PC-9 (cell line): Measurements from ENCODE around the gene TGFBR3L. TPM values are rescaled to one million over a fixed set of nuclear protein-coding genes. Genes with fewer than 3 reads are reported as not detected.

Source experiments
- BruUV-seq: library from RNA; stranded (reverse); fragments of 400-500 nt; replicated peaks from 2 replicates; lab custom pipeline; 2021; lab: Mats Ljungman, UMichigan
- CTCF ChIA-PET: fragments of 300-600 bp; sonication (Branson Sonifier 250); formaldehyde crosslinking; loops from one replicate; lab custom pipeline; 2022; ENCODE audit warnings: antibody characterized with exemption; lab: Charles Lee
- POLR2A ChIA-PET: fragments of 300-600 bp; sonication (Branson Sonifier 250); formaldehyde crosslinking; loops from one replicate; lab custom pipeline; 2022; ENCODE audit warnings: antibody characterized with exemption; ENCODE audit not compliant: unreplicated experiment; lab: Charles Lee
- DNase-seq, 2 experiments: peaks; one replicate each; pipeline versions ENCODE4 v3.0.0 to v3.0.0-alpha.2; 2015 to 2022; ENCODE audit warnings: mixed read lengths in 1 of 2
- H2AFZ ChIP-seq: fragments of 200-600 bp; sonication (generic); 2 replicates; pipeline ENCODE4 v1.8.1; 2017; ENCODE audit warnings: antibody characterized with exemption
- H3F3A ChIP-seq: fragments of 200-600 bp; sonication (generic); 2 replicates; pipeline ENCODE4 v1.8.1; 2017; ENCODE audit warnings: antibody characterized with exemption, mild to moderate bottlenecking, low read depth; ENCODE audit not compliant: insufficient read depth
- H3K27ac ChIP-seq: fragments of 200-600 bp; sonication (generic); 2 replicates; pipeline ENCODE4 v1.6.1; 2016; ENCODE audit warnings: mixed run types
- H3K27me3 ChIP-seq: fragments of 200-600 bp; sonication (generic); 2 replicates; pipeline ENCODE4 v1.6.1; 2016; ENCODE audit warnings: low read depth, mixed run types; ENCODE audit not compliant: insufficient read depth
- H3K36me3 ChIP-seq: fragments of 200-600 bp; sonication (generic); 2 replicates; pipeline ENCODE4 v1.6.1; 2016; ENCODE audit warnings: low read depth, mixed run types
- H3K4me1 ChIP-seq: fragments of 200-600 bp; sonication (generic); replicated peaks from 2 replicates; pipeline ENCODE4 v1.6.1; 2016; ENCODE audit warnings: mixed run types; ENCODE audit not compliant: insufficient read depth
- H3K4me2 ChIP-seq: fragments of 200-600 bp; sonication (generic); 2 replicates; pipeline ENCODE4 v1.6.1; 2017; ENCODE audit warnings: mixed run types
- H3K4me3 ChIP-seq: fragments of 200-600 bp; sonication (generic); 2 replicates; pipeline ENCODE4 v1.6.1; 2016; ENCODE audit warnings: mixed run types
- H3K79me2 ChIP-seq: fragments of 200-600 bp; sonication (generic); 2 replicates; pipeline ENCODE4 v1.6.1; 2017; ENCODE audit warnings: low read depth, mixed run types
- H3K9me2 ChIP-seq: fragments of 200-600 bp; sonication (generic); 2 replicates; pipeline ENCODE4 v1.8.1; 2017; ENCODE audit warnings: mild to moderate bottlenecking; ENCODE audit not compliant: insufficient read depth
- H3K9me3 ChIP-seq: fragments of 200-600 bp; sonication (generic); 2 replicates; pipeline ENCODE4 v1.8.1; 2016; ENCODE audit warnings: low read depth; ENCODE audit not compliant: insufficient read depth
- H4K20me1 ChIP-seq: fragments of 200-600 bp; sonication (generic); 2 replicates; pipeline ENCODE4 v1.8.1; 2017; ENCODE audit not compliant: insufficient read depth
- CTCF ChIP-seq: fragments of 200-600 bp; sonication (generic); conservative IDR thresholded peaks from 2 replicates; pipeline ENCODE4 v1.6.1; 2017; ENCODE audit warnings: mixed run types, antibody characterized with exemption, mild to moderate bottlenecking, moderate library complexity
- EZH2 ChIP-seq: fragments of 200-600 bp; sonication (generic); IDR thresholded peaks from 2 replicates; pipeline ENCODE4 v1.8.0; 2017; ENCODE audit warnings: antibody characterized with exemption, low read depth
- intact Hi-C: fragments of 100-400 bp; cut with micrococcal nuclease; formaldehyde crosslinking; loops from one replicate; pipeline ENCODE4 v1.10.0; 2022; ENCODE audit not compliant: unreplicated experiment
- total RNA-seq: library from RNA; stranded (reverse); gene quantifications from 2 replicates; pipeline ENCODE4 v1.2.3, GENCODE V29; 2021

The TGFBR3L gene
- total RNA-seq, 1 experiment from 2014 or later: 2.3 TPM

DNA sequence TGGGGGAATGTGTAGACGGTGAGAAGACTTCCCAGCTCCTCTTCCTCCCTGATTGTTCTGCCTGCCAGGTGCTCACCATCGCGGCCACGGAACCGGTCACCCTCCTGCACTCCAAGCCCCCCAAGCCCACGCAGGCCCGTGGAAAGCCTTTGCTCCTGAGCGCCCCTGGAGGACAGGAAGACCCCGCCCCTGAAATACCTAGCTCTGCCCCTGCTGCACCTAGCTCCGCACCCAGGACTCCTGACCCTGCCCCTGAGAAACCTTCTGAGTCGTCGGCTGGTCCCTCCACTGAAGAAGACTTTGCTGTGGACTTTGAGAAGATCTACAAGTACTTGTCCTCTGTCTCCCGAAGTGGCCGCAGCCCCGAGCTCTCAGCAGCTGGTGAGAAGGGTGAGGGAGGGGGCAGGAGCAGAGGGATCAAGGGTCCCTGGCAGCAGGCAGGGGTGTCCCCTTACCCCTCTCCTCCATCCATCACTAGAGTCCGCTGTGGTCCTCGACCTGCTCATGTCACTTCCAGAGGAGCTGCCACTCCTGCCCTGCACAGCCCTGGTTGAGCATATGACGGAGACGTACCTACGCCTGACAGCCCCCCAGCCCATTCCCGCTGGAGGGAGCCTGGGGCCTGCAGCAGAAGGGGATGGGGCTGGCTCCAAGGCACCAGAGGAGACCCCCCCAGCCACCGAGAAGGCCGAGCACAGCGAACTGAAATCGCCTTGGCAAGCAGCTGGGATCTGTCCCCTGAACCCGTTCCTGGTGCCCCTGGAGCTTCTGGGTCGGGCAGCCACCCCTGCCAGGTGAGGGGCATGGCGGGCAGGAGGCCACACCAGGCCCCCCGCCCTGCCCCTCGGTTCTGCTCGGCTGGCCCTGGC lies 7.6 kb downstream of the TGFBR3L start:
- no peaks in the 10 kb centered on the region for H3K9me2 ChIP-seq
- no peak overlapping the region for H3K27ac ChIP-seq
- peaks cover 23% of the 10 kb centered on the region for H3K4me1 ChIP-seq
- ChIA-PET POLR2A (no interaction called here), CTCF (no interaction called here)
- no peak for DNase-seq
- H3K9me3 ChIP-seq: no peaks in the 10 kb centered on the region
- TF ChIP-seq EZH2: no peak
- no peak for TF ChIP-seq CTCF
- H3K79me2 ChIP-seq: 0 out of 2 replicates have a peak, but pooled peaks cover 5% of the 10 kb centered on the region
- intact Hi-C loops: loop anchor here (2.0 to 10.0 kb wide), 2 partner anchors 51 to 247 kb away; partner anchors contain the start of gene MCEMP1
- H3K36me3 ChIP-seq: no peaks in the 10 kb centered on the region
- H4K20me1 ChIP-seq: no peaks in the 10 kb centered on the region; the same call in 1 of the 2 replicates
- no peak overlapping the region for H3K4me3 ChIP-seq
- peaks cover 2% of the 10 kb centered on the region for H3K27me3 ChIP-seq
- BruUV-seq: no TSS peak
- no peak overlapping the region for H2AFZ ChIP-seq
- no peak overlapping the region for H3K4me2 ChIP-seq
- peaks cover 42% of the 10 kb centered on the region for H3F3A ChIP-seq

- no peak for DNase-seq
- Histone ChIP-seq H3K4me1 (peaks cover 20% of the 10 kb centered on the region), H3K27me3 (no peaks in the 10 kb centered on the region), H3K4me3 (no peak overlapping the region), H3K9me3 (no peaks in the 10 kb centered on the region), H3F3A (peaks cover 47% of the 10 kb centered on the region), H3K79me2 (0 out of 2 replicates have a peak, but pooled peaks cover 5% of the 10 kb centered on the region), H3K9me2 (no peaks in the 10 kb centered on the region), H4K20me1 (peaks cover 5% of the 10 kb centered on the region; the same call in 1 of the 2 replicates), H2AFZ (no peak overlapping the region), H3K36me3 (no peaks in the 10 kb centered on the region), H3K27ac (no peak overlapping the region), H3K4me2 (no peak overlapping the region)
- no TSS peak for BruUV-seq
- CTCF ChIA-PET: interaction anchor here (0.5 kb wide), 1 partner anchor 317 kb away, joined by 12 read pairs; no protein-coding TSS in a partner anchor
- intact Hi-C loops: loop anchor here (10.0 kb wide), 1 partner anchor 248 kb away; the partner anchor contains the start of gene MCEMP1
- POLR2A ChIA-PET: no interaction called here
- TF ChIP-seq CTCF (no peak), EZH2 (no peak)
These were observed 8.2 kb downstream of the TGFBR3L start for GRCh38 chr19:7922836-7923195.

- Histone ChIP-seq H3K4me2 (no peak overlapping the region), H4K20me1 (peaks cover 6% of the 10 kb centered on the region; the same call in 1 of the 2 replicates), H3K9me2 (no peaks in the 10 kb centered on the region), H3K36me3 (no peaks in the 10 kb centered on the region), H2AFZ (no peak overlapping the region), H3K9me3 (no peaks in the 10 kb centered on the region), H3K79me2 (0 out of 2 replicates have a peak, but pooled peaks cover 5% of the 10 kb centered on the region), H3K4me3 (no peak overlapping the region), H3K27ac (no peak overlapping the region), H3K4me1 (peaks cover 25% of the 10 kb centered on the region), H3F3A (peaks cover 48% of the 10 kb centered on the region), H3K27me3 (no peaks in the 10 kb centered on the region)
- no peak for TF ChIP-seq EZH2
- TF ChIP-seq CTCF: no peak
- BruUV-seq: no TSS peak
- ChIA-PET CTCF (interaction anchor here (0.5 to 0.7 kb wide), 3 partner anchors 69 to 913 kb away, joined by 5 to 12 read pairs (median 7); no protein-coding TSS in a partner anchor), POLR2A (no interaction called here)
- intact Hi-C loops: loop anchor here (10.0 kb wide), 1 partner anchor 249 kb away; the partner anchor contains the start of gene MCEMP1
- DNase-seq: no peak
These were observed 8.9 kb downstream of the TGFBR3L start for GRCh38 chr19:7923295-7924191.
